K562 treated with DMSO at 1 percent for 4 hours (cell line): Measurements from ENCODE around the gene JKAMP. TPM values are rescaled to one million over a fixed set of nuclear protein-coding genes. Genes with fewer than 3 reads are reported as not detected.

Experiments
- total RNA-seq: library from RNA; unstranded; fragments of 300-600 nt; gene quantifications from 2 replicates; pipeline ENCODE4 v1.2.3, GENCODE V29; 2022; ENCODE audit not compliant: insufficient read depth

Gene JKAMP, protein sequence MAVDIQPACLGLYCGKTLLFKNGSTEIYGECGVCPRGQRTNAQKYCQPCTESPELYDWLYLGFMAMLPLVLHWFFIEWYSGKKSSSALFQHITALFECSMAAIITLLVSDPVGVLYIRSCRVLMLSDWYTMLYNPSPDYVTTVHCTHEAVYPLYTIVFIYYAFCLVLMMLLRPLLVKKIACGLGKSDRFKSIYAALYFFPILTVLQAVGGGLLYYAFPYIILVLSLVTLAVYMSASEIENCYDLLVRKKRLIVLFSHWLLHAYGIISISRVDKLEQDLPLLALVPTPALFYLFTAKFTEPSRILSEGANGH
- total RNA-seq, result 14.1 and 19.0 TPM in 2 replicates

DNA sequence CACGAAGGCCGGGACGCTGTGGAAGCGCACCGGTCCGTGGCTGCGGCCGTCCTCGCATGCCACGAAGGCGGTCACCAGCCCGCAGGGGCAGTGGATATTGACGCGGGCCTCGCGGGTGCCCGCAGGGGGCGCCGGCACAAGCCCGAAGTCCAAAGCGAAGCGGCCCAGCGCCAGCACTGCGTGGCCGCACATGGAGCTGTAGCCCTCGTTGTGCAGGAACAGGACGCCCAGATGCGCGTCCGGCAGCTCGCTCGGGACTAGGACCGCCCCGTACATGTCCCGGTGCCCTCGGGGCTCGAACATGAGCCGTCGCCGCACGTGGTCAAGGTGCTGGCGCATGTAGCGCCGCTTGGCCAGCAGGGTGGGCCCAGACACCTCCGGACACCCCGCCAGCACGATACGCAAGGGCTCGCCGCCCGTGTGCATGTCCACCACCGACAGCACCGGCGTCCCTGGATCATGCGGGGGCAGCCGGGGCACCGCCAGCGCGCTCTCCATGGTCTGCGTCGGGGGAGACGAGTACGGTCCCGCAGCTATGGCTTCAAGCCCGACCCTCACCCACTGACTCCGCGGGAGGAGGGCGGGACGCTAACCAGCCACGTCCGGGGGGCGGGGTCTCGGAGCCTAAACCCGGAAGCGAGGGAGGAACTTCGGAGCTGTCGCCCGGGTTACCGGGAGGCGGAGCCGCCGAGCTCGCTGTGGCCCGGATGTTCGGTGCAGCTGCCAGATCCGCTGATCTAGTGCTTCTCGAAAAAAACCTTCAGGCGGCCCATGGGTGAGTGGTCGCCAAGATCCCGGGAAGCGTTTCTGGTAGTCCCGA is at the start of gene JKAMP, which contains the start of gene L3HYPDH:
JKAMP (plus strand) TSS at position 699 of the 820 bp plus-strand sequence; CDS start at position 772, 73 bp downstream.
L3HYPDH (minus strand) TSS at position 590 of the 820 bp plus-strand sequence; CDS start at position 498, 92 bp downstream.

DNA sequence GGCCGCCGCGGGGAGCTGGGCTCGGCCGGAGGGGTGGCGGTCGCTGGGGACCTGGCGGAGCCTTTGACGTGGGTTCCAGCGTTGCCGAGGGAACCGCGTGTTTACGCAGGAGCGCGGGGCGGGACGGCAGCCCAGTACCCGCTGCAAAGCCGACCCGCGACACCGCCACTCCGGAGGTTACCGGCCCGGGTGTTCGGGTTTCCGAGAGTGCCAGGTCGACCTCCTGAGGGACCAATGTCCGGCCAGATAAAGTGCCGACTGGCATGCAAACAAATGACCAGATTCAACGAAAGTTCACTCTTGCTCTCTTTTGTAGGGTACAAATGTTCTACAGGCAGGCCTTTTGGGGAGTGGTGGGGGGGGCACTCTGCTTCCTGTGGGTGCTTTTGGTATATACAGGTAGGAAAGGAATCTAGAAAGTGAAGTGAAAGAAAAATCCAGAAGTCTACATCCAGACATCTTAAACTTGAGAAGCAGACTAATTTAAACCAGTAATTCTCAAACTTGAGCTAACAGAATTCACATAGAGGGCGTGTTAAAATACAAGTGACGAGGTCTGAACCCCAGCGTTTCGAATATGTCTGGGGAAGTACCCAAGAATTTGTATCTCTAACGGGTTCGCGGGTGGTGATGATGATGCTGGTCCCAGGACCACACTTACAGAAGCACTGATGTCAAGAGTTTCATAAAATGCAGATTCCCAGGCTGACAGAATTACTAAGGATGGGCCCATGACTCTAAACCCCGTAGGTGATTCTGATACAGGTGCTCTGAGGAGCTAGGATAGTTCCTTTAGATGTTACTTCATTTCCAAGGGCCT is 18.8 kb upstream of the JKAMP start, which contains the start of gene GPR135:
GPR135 (minus strand) TSS at position 65 of the 820 bp plus-strand sequence. CDS start 154 bp downstream, outside the sequence.

Other genes with a start within 250 kb of the JKAMP start
- gene GPR135, start 19.1 kb upstream of the JKAMP start, total RNA-seq, result 0.16 TPM in 1 of 2 replicates, not detected in the other
- 10.2 and 14.0 TPM in 2 replicates for gene L3HYPDH, start 109 bp upstream of the JKAMP start, total RNA-seq
- gene CCDC175, start 92.3 kb downstream of the JKAMP start, total RNA-seq, result not detected in 2 replicates